Ectodermal cell (in vitro differentiated cells): ENCODE data around the gene BACE1. TPM values are rescaled to one million over a fixed set of nuclear protein-coding genes. Genes with fewer than 3 reads are reported as not detected.

Experiments used
- H3K27ac ChIP-seq: 2 replicates; pipeline ENCODE4 v1.7.0; 2013; ENCODE audit warnings: mild to moderate bottlenecking, low read depth, low read length; ENCODE audit not compliant: insufficient read depth, poor library complexity, severe bottlenecking
- H3K27me3 ChIP-seq: 2 replicates; pipeline ENCODE4 v1.7.0; 2013; ENCODE audit warnings: mild to moderate bottlenecking, low read length; ENCODE audit not compliant: insufficient read depth, control insufficient read depth, poor library complexity, severe bottlenecking
- H3K36me3 ChIP-seq: one replicate; pipeline ENCODE4 v1.7.0; 2013; ENCODE audit warnings: low read length; ENCODE audit not compliant: control insufficient read depth, insufficient read depth
- H3K4me1 ChIP-seq: one replicate; pipeline ENCODE4 v1.7.0; 2013; ENCODE audit warnings: low read length; ENCODE audit not compliant: control insufficient read depth, insufficient read depth
- H3K4me3 ChIP-seq: 2 replicates; pipeline ENCODE4 v1.7.0; 2013; ENCODE audit warnings: low read depth, low read length, control low read depth; ENCODE audit not compliant: insufficient read depth
- H3K9me3 ChIP-seq: 2 replicates; pipeline ENCODE4 v1.7.0; 2013; ENCODE audit warnings: mild to moderate bottlenecking, low read length, moderate library complexity; ENCODE audit not compliant: control insufficient read depth
- WGBS, 2 experiments: methylation state at CpG; one replicate each; pipeline ENCODE4 v1.1.7; 2013; ENCODE audit warnings: missing lambda C conversion rate in 2 of 2; 5-methylcytosine and 5-hydroxymethylcytosine counted together
- polyA plus RNA-seq, 4 experiments: library from polyadenylated mRNA; stranded (reverse); fragments of 50-300 nt; gene quantifications; one replicate each; pipeline ENCODE4 v1.2.3, GENCODE V29; 2013

BACE1 gene
- 22.1 TPM for polyA plus RNA-seq (2013, experiment 1 of 4)
- 24.5 TPM for polyA plus RNA-seq (2013, experiment 2 of 4)
- 15.9 TPM for polyA plus RNA-seq (2013, experiment 3 of 4)
- polyA plus RNA-seq (2013, experiment 4 of 4): 18.6 TPM

DNA sequence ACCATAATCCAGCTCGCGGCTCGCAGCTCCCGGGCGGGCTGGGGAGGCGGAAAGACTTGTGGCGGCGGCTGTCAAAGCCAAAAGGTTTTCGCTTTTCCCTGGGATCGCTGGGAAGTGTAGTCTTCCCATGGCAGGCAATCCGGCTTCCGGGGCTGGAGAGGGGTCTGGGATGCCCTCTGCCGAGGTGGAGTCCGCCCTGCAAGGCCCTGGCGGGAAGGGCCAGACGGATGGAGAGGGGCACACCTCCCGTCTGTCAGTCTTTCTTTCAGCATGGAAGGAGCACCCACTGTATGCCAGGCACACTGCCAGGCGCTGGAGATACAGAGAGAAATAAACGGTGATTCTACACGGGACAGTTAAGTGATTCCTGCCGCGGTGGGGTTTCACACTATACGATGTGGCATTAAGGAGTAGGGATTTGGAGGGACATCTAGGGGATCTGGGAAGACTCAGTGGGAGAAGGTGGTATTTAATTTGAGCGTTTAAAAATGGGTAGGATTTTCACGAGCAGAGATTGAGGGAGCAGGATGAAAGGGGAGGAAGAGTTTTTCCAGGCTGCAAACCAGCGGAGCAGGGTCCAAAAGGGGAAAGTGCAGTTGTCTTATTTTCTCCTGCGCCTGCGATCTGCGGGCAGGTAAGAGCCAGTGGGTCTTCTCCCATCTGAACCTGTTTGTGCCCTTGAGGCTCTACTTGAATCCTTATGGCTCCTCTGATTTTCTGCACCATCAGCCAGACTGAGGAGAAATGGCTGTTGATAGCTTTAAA is at the start of gene BACE1:
TSS of gene BACE1 (minus strand) at position 60 of the 765 bp plus-strand sequence. CDS start 461 bp downstream, outside the sequence.
- Histone ChIP-seq H3K4me1 (peaks cover 7% of the 10 kb centered on the region), H3K27me3 (peaks cover 7% of the 10 kb centered on the region), H3K4me3 (peak within 1 kb of the TSS; percentile 67), H3K27ac (no peak within 1 kb of the TSS), H3K36me3 (no peaks in the 10 kb centered on the region), H3K9me3 (no peaks in the 10 kb centered on the region)
- WGBS, 2 experiments: 15% methylated on average over 29 of the region's 29 CpGs

DNA sequence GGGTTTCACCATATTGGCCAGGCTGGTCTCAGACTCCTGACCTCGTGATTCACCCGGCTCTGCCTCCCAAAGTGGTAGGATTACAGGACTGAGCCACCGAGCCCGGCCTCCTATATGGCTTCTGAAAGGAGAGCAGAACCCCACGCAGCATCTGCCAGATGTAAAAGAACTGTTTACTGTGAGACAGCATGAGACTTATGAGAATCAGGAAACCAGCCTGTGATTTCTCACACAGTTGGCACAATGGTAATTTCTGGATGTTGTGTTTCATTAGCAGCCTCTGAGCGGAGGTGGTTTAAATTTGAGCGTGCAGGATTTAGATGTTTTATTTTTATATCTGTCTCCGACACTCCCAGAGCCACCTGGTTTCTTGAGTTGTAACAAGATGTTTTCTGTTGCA is 45.4 kb upstream of the BACE1 start:
- Histone ChIP-seq H3K4me3 (no peak overlapping the region), H3K9me3 (no peaks in the 10 kb centered on the region), H3K27me3 (no peaks in the 10 kb centered on the region), H3K4me1 (no peaks in the 10 kb centered on the region), H3K36me3 (peaks cover 11% of the 10 kb centered on the region), H3K27ac (no peak overlapping the region)
- 95 to 97% methylated on average over 8 of the region's 8 CpGs for whole genome bisulfite sequencing, 2 experiments

DNA sequence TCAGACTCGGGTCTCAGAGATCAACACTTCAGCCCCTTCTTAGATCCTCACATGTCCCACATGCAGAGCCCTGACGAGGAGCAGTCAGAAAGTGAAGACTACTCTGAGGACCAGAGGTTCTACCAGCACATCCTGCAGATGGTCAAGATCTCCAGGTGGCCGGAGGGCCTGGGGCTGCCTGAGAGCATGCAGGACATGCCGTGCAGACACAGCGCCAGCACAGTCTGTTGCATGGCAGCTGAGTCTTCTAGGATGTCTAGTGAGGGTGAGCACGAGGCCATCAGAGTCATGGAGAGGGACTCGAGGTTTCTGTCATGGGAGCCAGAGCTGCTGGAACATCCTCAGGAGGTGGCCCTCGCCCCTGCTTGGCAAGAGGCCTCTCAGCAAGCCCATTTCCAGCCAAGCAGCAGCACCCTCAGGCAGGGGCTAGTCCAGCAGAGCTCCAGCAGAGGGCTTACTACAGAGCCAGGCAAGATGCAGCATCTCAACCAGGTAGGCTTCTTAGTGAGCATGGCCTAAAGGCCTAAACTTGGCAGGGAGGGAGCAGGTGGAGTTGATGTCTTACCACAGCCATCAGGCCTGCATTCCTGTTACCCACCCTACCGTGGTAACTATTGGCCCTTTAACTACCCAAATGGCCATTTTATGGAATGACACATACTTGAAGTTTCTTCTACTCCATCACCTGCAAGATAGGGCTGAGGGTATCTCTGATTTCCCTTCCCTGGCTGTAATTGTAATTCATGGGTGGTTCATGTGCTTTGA is 40.3 kb upstream of the BACE1 start:
- 94 to 96% methylated on average over 9 of the region's 9 CpGs for WGBS, 2 experiments
- H3K9me3 ChIP-seq: no peaks in the 10 kb centered on the region
- no peaks in the 10 kb centered on the region for H3K27me3 ChIP-seq
- H3K36me3 ChIP-seq: no peaks in the 10 kb centered on the region
- H3K4me3 ChIP-seq: no peak overlapping the region
- H3K27ac ChIP-seq: no peak overlapping the region
- no peaks in the 10 kb centered on the region for H3K4me1 ChIP-seq

DNA sequence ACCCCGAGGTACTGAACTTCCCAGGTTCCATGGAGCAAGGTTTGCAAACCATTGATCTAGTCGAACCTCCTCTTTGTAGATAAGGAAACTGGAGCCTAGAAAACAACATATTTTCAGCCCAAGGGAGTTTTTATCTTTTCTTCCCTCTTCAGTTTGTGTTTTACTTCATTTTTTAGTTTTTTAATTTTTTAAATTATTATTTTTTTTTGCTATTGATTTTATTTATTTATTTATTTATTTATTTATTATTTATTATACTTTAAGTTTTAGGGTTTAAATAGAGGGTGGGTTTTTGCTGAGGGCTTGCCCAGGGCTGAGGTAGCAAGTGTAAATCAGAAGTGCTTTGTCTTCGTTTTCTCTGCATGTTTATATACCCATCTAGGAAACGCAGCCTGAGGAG is 38.5 kb upstream of the BACE1 start:
- WGBS, 2 experiments: 93 to 99% methylated on average over 4 of the region's 4 CpGs
- H3K27me3 ChIP-seq: no peaks in the 10 kb centered on the region
- H3K4me1 ChIP-seq: no peaks in the 10 kb centered on the region
- H3K36me3 ChIP-seq: no peaks in the 10 kb centered on the region
- H3K9me3 ChIP-seq: no peaks in the 10 kb centered on the region
- no peak overlapping the region for H3K27ac ChIP-seq
- no peak overlapping the region for H3K4me3 ChIP-seq

DNA sequence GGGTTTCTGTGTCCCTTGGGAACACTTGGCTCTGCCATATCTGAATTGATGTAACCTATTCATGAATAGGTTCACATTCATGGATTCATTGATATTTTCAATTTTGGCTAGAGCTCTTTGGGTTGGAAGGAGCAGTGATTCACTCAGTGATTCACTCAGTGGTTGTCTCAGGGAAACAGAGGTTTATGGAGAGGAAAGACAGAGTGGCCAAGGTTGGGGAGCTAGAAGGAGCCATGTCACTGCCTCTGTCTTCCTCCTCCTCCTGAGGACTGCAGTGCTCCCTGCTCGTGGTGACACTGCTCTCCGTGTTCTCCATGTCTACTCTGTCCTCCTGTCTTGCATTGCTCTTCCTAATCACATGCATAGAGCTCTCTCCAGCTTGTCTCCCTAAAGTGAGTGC is 29.0 kb upstream of the BACE1 start:
- no peak overlapping the region for H3K27ac ChIP-seq
- peaks cover 17% of the 10 kb centered on the region for H3K36me3 ChIP-seq
- 93 to 98% methylated on average over 2 of the region's 2 CpGs for WGBS, 2 experiments
- no peaks in the 10 kb centered on the region for H3K27me3 ChIP-seq
- no peaks in the 10 kb centered on the region for H3K9me3 ChIP-seq
- H3K4me1 ChIP-seq: no peaks in the 10 kb centered on the region
- H3K4me3 ChIP-seq: no peak overlapping the region

DNA sequence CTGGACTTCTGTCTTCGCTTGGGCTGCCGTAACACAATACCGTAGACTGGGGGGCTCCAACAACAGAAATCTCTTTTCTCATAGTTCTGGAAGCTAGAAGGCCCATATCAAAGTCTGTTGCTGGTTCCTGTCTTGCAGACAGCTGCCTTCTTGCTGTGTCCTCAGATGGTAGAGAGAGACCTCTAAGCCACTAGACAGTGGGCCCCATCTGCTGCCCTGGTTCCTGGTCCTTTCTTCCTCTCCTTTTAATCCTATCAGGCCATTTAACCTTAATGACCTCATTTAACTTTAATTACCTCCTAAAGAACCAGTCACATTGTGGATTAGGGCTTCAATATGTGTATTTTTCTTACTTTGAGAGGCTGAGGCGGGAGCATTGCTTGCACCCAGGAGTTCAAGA is 21.0 kb upstream of the BACE1 start:
- H3K4me3 ChIP-seq: no peak overlapping the region
- no peaks in the 10 kb centered on the region for H3K27me3 ChIP-seq
- no peaks in the 10 kb centered on the region for H3K4me1 ChIP-seq
- no peaks in the 10 kb centered on the region for H3K9me3 ChIP-seq
- 94 to 96% methylated on average over 3 of the region's 4 CpGs for WGBS, 2 experiments
- H3K36me3 ChIP-seq: peaks cover 7% of the 10 kb centered on the region
- H3K27ac ChIP-seq: no peak overlapping the region

DNA sequence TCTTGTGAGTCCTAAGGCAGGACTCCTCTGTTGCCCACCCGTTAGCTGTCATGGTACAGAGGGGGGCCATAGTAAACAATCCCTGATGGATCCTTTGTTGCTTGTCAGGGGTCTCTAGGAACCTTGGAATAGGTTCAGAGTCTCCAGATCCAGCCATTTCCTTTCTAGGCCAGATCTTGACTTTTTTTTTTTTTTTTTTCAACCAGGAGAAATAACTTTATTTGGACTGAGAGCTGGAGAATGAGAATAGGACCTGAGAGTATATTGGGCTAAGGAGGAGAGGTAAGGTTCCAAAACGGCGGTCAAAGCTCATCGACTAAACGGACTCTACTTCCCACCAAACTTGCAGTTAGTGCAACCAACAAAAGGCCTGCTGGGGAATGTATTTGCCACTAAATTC is 19.3 kb upstream of the BACE1 start:
- H3K36me3 ChIP-seq: peaks cover 7% of the 10 kb centered on the region
- 91 to 95% methylated on average over 5 of the region's 5 CpGs for WGBS, 2 experiments
- no peaks in the 10 kb centered on the region for H3K27me3 ChIP-seq
- no peak overlapping the region for H3K27ac ChIP-seq
- no peaks in the 10 kb centered on the region for H3K9me3 ChIP-seq
- H3K4me1 ChIP-seq: no peaks in the 10 kb centered on the region
- no peak overlapping the region for H3K4me3 ChIP-seq

DNA sequence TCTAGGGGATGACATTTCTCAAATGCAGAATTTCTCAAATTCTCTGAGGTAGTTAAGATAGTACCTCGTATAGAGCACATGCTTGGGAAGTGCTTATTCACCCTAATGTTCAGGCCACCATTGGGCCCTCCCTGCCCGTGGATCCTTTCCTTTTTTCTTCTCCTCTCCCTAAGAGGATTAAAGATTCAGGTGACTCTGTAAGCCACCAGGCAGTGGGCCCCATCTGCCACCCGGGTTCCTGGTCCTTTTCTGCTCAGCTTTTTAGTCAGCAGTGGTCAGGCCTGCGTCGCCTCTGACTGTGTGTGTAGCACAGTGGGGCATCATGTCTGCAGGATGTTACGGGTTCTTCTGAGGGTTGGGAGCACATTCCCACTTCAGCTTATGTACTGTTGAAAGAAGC is 18.8 kb upstream of the BACE1 start:
- WGBS, 2 experiments: 84 to 88% methylated on average over 6 of the region's 6 CpGs

DNA sequence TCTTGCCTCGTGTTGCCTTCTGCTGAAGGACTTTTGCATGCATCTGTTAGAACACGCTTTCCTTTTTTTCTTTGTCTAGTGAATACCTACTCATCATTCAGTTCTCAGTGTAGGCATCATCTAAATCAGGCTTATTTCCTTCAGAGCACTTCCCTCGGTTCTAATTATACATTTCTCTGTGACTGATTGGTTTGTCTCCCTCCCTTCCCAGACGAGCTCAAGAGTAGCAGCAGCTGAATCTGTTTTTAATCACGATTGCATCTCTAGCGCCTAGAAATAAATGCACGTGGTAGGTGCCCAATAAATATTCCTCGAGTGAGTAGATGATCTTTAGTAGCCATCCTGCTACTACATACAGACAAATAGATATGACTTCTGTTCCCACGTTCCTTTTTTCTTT is 17.9 kb upstream of the BACE1 start:
- WGBS, 2 experiments: 90 to 95% methylated on average over 9 of the region's 9 CpGs
- H3K27ac ChIP-seq: no peak overlapping the region
- H3K27me3 ChIP-seq: no peaks in the 10 kb centered on the region
- peaks cover 7% of the 10 kb centered on the region for H3K36me3 ChIP-seq
- no peaks in the 10 kb centered on the region for H3K9me3 ChIP-seq
- no peak overlapping the region for H3K4me3 ChIP-seq
- peaks cover 3% of the 10 kb centered on the region for H3K4me1 ChIP-seq

More for the DNA sequence above, 18.8 kb upstream of the BACE1 start:
- H3K4me1 ChIP-seq: no peaks in the 10 kb centered on the region
- no peak overlapping the region for H3K27ac ChIP-seq
- H3K27me3 ChIP-seq: no peaks in the 10 kb centered on the region
- peaks cover 7% of the 10 kb centered on the region for H3K36me3 ChIP-seq
- H3K4me3 ChIP-seq: no peak overlapping the region
- no peaks in the 10 kb centered on the region for H3K9me3 ChIP-seq

DNA sequence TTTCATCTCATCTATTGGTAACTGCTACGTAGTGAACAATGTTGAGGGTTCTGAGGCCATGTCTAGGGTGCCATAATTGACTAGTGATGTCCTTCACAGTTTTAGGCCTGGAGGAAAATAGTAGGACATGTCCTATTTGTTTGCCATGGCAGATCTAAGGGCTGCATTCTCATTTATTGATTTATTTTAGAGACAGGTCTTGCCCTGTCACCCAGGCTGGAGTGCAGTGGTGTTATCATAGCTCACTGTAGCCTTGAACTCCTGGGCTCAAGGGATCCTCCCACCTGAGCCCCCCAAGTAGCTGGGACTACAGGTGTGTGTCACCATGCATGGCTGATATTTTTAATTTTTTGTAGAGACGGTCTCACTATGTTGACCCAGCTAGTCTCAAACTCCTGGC is 16.8 kb upstream of the BACE1 start:
- peaks cover 7% of the 10 kb centered on the region for H3K4me1 ChIP-seq
- no peaks in the 10 kb centered on the region for H3K9me3 ChIP-seq
- no peaks in the 10 kb centered on the region for H3K36me3 ChIP-seq
- no peaks in the 10 kb centered on the region for H3K27me3 ChIP-seq
- WGBS, 2 experiments: 66 to 74% methylated on average over 2 of the region's 2 CpGs
- no peak overlapping the region for H3K27ac ChIP-seq
- H3K4me3 ChIP-seq: no peak overlapping the region
